Gastroesophageal sphincter (tissue), 3 donors: Measurements from ENCODE around the gene ZNF48.

Experiments used
- EP300 ChIP-seq: sonication (generic); formaldehyde crosslinking; IDR thresholded peaks from one replicate; pipeline ENCODE4 v1.6.1; 2017; ENCODE audit warnings: antibody characterized with exemption, mild to moderate bottlenecking
- POLR2A ChIP-seq, 2 donors: fragments of 450-650 bp; IDR thresholded peaks; one replicate each; pipeline ENCODE4 v1.6.1; 2017; ENCODE audit warnings: antibody characterized with exemption in 2 of 2, mild to moderate bottlenecking in 2 of 2, moderate library complexity in 1 of 2
- POLR2AphosphoS5 ChIP-seq: sonication (generic); formaldehyde crosslinking; IDR thresholded peaks from one replicate; pipeline ENCODE4 v1.6.1; 2017; ENCODE audit warnings: antibody characterized with exemption
- TF ChIP-seq, protein P1 (sequence below), 4 experiments: fragments of 200-600 bp in 2 of 4; fragments of 450-650 bp in 2 of 4; sonication (generic) in 1 of 4; IDR thresholded peaks; one replicate each; pipeline ENCODE4 v1.5.1; 2017 to 2019; ENCODE audit warnings: antibody characterized with exemption in 4 of 4, mild to moderate bottlenecking in 2 of 4, moderate library complexity in 2 of 4

DNA sequence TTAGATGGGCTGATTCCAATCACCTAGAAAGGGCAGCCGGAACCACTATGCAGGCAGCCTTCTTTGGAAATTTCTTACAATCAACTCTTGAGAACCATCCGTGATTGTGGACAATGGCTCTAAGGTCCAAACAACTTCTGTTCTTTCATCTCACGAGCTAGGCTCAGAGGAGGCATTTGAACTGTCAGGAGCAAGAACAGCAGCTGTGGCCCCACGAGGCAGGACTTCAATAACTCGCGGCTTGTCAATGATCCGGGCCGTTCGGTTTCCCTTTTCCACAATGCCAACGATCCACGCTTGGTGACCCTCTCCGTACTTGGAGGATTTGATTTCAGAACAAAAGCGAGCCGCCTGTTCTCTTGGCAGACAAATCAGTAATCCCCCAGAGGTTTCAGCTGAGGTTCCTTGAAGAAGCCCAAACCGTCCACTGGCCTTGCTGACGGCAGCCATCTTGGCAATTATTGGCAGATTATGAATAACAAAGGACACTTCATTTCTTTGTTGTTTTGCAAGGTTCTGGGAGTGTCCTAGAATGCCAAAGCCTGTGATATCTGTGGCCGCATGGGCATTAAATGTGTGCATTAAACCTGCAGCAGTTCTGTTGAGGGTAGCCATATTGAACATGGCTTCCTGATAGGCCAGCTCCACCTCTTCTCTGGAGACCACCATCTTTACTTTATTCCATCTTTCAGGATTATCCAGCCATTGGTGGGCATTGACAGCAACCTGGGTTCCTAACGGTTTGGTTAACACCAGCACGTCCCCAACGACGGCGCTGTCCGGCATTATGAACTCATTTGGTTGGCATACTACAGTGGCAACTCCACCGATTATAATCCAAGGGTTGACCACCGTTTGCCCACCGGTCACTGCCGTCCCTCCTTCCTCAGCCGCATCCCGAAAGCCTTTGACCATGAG is 49.3 kb downstream of the ZNF48 start:
- TF ChIP-seq, protein P1, sequence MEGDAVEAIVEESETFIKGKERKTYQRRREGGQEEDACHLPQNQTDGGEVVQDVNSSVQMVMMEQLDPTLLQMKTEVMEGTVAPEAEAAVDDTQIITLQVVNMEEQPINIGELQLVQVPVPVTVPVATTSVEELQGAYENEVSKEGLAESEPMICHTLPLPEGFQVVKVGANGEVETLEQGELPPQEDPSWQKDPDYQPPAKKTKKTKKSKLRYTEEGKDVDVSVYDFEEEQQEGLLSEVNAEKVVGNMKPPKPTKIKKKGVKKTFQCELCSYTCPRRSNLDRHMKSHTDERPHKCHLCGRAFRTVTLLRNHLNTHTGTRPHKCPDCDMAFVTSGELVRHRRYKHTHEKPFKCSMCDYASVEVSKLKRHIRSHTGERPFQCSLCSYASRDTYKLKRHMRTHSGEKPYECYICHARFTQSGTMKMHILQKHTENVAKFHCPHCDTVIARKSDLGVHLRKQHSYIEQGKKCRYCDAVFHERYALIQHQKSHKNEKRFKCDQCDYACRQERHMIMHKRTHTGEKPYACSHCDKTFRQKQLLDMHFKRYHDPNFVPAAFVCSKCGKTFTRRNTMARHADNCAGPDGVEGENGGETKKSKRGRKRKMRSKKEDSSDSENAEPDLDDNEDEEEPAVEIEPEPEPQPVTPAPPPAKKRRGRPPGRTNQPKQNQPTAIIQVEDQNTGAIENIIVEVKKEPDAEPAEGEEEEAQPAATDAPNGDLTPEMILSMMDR (IDR thresholded peaks at IDR 0.05) = no peak
- no peak for TF ChIP-seq POLR2A (IDR thresholded peaks at IDR 0.05)
- no peak for TF ChIP-seq POLR2AphosphoS5
- TF ChIP-seq EP300 = no peak
